Stimulated activated CD4-positive, alpha-beta T cell treated with anti-CD3 and anti-CD28 coated beads, TNF-alpha, amount 100 ng/mL, for 48 hours (primary cell): ENCODE measurements around the gene ATP13A1.
A peak's percentile ranks its signal among the peaks of the same experiment; 100 is the strongest.

ENCODE experiments used
- DNase-seq, 3 donors: peaks; one replicate each; pipeline ENCODE4 v3.0.0-alpha.2; 2020; ENCODE audit warnings: low read depth in 3 of 3

ATP13A1 gene

DNA sequence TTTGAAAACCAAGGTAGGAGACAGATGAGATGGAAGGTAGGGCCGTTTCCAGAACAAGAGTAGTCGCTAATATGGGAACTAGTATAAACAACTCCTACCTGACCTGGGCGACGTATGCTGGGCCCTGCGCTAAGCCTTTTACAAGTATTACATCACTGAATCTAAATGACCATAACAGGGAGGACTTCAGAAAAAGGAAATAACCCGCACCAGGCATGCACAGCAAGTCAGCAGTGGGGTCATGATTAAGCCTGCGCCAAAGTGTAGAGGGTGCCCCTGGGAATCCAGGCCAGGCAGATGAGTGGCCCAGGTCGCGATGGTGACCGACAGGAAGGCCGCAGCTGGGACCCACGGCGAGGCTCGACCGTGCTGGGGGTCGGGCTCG is 613 bp downstream of the ATP13A1 start:
- no peak for DNase-seq

DNA sequence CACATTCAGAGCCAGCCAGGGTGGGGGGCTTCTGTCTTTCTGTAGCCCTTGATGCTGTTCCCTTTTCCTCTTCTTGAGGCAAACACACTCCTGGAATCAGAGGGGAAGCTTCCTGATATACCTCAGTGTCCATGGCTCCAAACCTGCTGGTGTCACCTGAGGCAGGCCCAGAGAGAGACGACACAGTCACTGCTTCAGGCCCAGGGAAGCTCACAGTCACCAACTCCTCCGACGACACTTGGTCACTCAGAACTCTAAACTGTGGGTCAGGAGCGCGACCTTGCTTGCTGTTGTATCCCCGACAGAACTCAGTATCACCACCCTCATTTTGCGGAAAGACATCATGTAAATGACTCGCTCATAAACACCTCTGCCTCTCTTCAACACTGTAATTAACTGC is 1.1 kb downstream of the ATP13A1 start:
- no peak for DNase-seq

DNA sequence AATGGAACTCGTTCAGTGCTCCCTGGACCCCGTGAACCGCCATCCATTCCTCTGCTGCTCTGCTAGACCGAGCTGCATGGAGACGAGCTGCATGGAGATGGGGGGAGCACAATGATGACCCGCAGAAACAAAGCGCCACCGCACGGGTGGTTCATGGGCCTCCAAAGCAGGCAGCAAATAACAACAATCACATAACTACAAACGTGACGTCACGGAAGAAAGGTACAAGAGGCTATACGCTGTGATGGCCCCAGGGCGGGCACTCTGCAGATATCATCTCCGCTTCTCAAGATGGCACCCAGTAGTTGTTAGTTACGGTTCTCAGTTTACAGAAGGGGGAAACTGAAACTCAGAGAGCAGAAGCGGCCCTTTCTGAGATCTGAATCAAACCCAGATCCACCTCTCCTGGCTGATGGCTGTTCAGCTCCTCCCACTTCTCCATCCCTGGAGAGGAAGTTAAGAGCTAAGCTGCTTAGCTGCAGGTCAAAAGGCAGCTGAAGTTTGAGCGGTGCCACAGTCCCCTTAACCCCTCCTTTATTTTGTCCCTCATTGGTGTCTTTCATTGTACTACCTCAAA is 1.7 kb downstream of the ATP13A1 start:
- DNase-seq: peak in 2 of 3 donors; percentile 20 to 32

DNA sequence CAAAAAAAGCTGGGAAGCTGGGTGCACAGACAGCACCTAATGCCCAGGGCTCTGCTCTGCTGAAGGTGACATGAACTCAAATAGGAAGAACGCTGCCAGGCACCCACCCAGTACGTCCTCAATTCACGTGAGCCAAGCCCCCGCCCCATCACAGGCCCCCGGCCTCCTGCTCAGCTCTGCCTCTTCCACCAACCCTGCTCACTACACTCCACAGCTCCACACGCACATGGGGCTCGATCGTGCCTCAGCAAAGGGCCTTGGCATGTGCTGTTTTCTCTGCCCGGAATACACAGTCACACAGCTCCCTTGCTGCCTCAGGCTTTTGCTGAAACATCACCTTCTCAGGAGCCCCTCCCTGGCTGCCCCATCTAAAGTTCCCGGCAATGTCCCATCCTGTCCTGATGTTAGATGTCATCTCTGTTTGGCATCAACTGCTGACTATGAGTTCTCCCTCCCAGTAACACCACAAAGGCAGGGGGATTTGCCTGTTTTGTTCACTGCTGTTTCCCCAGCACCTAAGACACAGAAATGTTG is 2.3 kb downstream of the ATP13A1 start:
- no peak for DNase-seq

DNA sequence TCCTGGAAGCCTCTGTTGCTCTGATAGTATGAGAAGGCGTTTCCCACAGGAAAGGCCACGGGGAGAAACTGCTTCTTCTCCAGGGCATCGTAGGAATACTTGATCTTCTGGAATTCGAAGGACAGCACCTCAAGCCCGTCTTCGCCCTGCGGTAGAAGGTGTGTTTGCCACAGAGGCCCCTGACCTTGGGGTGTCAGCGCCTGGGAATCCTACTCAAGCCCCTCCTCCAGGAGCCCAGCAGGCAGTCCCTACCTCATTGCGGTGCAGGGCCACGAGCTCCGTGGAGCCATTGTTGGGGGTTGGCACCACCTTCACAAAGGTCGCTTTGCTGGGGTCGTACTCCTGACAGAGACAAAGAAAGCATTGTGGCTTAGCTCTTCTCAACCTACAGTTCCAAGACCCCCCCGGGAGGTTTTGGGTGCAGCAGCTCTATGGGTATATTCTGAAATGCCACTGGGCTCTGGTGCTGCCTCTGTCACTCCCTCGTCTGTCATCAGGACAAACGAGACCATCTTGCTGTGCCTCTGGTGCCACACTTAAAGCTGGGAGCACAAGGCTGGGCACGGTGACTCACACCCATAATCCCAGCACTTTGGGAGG is 3.7 kb downstream of the ATP13A1 start:
- DNase-seq: no peak

DNA sequence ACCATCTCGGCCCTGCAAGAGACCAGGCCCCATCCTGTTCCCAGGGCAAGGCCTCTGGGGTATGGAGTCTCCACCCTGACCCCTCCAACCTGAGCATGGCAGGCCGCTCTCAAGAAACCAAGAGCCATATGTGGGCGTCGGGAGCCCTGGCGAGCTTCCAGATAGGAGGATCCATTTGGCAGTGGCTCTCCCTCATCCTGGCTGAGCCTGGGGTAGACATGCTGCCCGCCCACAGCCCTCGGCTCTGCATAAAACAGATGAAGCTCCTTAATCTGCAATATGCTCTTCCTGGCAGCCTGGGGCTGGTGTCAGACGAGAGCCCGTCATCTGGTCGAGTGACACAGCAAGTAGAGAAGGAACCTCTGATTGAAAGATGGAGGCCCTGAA is 6.1 kb downstream of the ATP13A1 start:
- DNase-seq: no peak

DNA sequence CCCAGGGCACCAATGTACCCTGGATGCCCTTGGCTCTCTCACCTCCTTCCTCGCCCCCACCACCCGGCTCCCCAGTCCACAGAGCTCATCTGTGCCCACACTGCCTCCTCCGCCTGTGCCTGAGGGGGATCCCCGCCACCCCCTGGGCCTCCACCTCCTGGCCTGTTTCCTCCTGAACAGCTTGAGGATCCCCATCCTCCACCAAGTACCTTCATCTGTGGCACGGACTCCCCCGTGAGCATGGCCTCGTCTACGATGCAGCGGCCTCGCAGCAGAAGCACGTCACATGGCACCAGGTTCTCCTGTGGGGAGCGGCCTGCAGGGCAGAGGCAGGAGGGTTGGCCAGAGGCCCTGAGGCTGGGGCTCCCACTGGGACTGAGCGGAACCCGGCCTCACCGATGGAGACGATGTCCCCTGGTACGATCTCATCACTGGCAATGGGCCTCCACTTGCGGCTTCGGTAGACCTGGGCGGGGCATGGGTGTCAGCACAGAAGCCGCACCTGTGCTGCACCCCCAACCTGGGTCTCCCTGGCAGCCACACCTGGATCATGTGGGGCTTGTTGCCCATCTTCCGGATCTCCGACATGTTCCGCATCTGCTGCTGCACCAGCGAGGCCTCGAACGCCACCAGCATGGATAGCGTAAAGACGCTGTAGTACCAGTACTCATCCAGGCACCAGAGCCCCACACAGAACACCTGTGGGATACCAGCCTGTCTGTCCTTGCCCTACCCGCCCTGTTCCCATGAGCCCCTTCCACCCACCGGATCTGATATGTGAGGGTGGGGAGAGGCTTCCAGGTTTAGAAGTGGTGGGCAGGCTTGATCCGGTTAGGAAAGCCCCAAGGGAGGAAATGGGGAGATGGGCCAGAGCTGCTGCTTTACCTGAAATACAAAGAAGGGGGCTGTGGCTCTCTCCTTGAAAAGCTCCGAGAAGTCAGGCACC is 6.8 kb downstream of the ATP13A1 start:
- no peak for DNase-seq

DNA sequence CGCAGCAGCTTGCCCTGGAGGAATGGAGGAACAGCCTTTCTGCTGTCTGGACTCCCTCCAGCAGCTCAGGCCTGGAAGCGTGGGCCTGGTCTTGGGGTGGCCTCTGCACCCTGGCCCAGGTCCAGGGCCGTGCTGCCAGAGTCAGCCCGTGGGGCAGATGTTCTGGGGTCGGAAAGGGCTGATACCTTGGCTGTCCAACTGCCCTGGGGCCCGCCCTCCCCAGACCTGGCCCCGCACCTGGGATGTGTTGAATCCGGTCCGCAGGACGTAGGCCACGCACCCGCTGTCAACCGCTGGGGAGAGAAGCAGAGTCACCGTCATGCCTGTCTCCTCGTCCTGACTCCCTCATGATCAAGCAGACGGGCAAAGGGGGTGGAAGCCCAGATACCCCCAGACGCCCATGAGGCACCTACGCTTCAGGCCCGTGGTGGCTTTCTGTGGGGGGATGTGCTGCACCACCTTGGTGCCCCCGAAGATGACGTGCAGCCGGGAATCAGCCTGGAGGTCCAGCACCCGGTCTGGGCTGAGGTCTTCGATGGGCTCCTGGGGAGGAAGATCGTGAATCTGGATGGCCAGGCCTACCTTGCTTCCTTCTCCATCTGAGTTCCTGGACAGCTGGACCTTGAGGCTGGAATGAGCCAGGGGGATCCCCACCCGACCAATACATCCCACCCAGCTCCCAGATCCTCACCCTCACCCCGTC is 7.7 kb downstream of the ATP13A1 start:
- no peak for DNase-seq

DNA sequence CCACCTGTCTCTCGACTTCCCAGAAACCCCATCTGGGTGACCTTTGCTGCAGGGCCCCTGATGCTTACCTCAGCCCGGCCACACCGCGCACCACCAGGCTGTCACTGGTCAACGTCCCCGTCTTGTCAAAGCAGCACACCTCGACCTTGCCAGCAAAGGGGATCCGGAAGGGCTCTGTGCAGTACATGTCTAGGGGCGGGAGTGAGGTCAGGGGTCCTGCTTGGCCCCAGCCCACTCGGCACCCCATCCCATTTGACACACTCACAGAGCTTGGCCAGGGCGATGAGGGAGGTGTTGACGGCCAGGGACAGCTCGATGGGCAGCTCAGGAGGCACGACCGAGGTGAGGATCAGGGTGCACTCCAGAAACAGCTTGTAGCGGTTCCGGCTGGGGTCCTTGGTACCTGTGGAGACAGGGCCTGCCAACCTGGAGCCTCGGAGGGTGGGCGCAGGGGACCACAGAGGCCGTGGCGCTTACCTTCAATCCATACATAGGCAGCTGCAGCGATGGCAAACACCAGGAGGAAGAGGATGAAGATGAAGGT is 8.4 kb downstream of the ATP13A1 start:
- no peak for DNase-seq

DNA sequence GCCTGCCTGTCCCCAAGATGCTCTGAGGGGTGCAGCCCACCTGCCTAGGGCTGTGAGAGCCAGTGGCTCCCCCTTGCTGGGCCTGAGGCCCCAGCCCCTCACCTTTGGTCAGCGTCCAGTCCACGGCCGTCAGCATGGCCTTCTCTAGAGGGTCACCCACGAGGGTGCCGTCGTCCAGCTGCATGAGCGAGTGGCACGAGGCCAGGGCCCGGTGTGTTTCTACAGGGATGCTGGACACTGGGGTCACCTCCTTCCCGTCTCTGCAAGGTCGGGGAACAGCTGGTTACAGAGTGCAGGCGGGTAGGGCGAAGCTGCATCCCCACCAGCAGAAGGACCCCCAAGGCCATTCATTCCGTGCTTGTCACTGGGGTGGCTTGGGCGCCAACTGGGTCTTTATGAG is 9.0 kb downstream of the ATP13A1 start:
- DNase-seq: no peak

DNA sequence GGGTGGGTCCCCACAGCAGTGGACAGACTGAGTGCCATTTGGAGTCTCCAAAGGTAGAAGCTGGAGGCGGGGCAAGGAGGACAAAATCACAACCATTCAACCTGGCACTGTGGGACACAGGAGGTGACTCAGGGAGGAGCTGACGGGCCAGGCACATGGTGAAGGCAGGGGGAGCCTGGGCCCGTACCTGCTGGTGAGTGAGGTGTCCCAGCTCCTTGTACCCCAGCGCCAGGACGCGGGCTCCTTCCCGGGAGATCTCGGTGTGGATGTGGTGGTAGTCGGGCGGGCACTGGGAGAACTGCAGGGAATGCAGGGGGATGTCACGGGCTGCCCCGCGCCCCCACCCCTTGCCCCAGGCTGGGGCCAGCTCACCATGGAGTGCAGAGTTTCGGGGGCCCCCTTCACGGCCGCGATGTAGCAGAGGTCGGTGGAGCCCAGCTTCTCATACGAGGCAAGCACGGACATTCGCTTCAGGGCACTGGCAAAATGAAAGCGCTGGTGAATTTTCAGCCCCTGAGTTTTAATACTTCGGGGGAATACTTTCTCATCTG is 9.8 kb downstream of the ATP13A1 start:
- no peak for DNase-seq

DNA sequence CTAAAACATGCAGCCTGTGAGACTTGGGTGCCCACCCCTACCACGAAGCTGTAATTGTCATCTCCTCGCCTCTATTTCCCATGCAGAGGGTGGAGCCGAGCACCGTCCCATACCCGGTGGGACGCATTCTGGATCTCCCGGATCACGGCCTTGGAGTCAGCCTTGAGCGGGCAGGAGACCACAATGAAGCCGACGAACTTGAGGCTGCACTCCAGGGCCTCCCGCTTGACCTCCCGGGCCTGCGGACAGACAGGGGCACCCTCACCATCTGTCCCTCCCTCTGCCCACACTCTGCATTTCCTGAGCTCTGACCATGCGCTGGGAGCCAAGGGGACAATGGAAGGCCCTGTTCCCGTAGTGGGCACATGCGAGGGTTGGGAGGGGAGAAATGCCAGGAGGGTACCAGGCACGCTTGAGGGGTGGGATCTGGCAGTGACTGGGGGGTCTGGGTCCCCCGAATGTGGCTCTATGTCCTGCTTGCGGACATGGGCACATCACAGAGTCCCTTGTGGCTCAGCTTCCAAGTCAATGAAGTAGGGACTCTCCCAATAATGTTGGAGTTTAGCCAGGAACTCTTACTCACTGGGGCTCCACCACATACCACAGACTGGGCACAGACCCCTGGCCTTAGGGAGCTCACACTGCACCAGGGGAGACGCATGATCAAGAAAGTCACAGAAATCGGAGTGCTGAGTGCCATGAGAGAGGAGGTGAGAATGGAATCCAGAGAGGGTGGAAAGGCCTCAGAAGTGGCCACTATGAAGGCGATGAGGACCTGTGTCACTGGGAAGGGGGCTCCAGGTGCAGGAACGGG is 10.8 kb downstream of the ATP13A1 start:
- no peak for DNase-seq

DNA sequence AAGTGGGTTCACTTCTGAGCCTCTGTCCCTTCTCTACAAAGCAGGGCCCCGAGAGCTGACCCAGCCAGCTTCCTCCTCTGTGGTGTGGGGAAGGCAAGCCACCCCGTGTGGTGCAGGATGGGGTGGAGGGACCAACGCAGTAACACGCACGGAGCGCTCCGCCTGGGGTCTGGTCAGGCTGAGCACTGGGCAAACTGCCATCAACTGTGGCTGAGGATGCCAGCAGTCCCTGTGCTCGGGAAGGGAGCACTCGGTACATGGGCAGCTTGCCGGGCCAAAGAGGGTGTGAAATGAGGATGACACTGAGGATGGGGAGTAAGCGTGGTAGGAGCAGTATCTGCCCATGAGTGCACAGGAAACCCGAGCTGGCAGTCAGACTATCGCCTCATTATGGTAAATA is 12.4 kb downstream of the ATP13A1 start:
- DNase-seq: no peak

DNA sequence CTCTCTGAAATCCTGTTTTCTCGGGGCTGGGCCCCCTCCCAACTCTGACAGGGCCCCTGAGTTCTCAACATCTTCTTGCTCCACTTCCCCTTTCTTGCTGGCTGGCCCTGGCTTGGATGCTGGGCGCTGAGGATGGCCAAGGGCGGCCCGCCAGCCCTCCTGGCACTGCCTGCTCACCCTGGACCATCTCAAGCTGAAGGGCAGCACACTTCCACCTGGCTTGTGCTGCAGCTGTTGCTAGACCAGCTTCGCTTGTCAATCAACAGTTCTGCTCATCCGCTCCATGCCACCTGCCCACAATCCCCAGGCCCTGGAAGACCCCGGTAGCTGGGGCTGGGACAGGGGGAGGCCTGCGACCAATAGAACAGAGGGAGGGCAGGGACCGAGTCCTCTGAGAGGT is 13.1 kb downstream of the ATP13A1 start:
- DNase-seq: no peak

DNA sequence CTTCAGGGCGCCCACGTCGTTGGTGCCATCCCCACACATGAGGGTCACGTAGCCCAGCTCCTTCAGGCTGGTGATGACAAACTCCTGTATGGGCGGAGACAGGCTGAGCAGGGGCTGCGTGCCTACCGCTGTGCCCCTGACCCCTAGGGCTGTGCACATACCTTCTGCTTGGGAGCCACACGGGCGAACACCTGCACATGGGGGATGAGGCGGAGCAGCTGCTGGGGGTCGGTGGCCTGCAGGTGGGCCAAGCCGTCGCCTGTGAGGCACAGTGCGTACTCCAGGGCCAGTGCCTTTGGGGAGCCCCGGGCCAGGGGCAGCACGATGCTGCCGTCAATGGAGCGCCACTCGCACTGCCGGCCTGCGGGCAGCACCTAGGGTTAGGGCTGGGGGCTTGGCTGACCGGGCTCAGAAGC is 13.9 kb downstream of the ATP13A1 start:
- DNase-seq: no peak

DNA sequence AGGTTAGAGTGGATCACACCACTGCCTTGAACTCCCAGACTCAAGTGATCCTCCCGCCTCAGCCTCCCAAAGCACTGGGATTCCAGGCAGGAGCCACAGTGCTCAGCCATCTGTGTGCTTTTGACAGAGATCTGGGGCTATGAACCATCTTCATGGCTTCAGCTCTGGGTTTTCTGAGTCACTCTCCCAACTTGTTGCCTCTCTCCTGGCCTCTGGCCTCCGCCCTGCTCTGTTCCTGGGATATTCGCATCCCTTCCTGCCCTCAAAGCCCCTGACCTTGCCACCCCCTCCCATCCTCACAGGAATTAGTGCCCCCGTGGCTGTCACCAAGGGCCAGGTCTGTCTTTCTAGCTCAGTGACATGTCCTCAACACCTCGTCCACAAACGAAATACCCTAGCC is 14.3 kb downstream of the ATP13A1 start:
- DNase-seq: no peak

DNA sequence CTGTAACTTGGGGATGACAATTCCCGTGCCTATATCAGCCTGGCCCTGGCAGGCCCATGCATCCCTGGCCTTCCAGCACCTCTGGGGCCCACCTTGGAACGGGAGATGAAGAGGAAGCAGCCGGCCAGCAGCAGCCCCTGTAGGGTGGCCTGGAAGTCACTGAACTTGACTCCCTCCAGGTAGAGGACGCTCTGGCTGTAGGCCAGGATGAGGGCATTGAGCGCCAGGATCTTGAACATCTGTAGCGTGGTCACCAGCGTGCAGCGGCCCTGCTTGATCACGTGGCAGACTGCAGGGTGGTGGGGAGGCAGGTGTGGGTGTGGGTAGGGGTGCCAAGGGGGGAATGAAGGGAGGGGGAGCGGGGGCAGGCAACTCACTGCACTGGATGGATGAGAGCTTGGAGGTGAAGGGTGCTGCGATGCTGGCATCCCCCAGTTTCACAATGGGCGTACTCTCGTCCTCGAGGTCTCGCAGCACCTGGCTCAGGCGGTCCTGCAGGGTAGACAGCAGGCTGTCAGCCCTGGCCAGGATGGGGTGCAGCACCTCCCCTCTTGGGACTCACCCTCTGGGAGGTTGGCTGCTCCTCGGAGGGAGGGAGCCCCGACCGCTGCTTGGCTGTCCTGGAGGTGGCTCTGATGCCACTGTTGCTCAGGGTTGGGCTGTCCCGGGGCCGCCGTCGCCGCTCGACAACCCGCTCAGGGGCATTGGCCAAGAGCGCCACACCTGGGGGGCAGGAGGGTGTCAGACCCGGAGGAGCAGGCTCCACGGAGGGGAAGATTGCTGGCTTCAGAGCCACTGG is 16.2 kb downstream of the ATP13A1 start:
- DNase-seq: no peak

DNA sequence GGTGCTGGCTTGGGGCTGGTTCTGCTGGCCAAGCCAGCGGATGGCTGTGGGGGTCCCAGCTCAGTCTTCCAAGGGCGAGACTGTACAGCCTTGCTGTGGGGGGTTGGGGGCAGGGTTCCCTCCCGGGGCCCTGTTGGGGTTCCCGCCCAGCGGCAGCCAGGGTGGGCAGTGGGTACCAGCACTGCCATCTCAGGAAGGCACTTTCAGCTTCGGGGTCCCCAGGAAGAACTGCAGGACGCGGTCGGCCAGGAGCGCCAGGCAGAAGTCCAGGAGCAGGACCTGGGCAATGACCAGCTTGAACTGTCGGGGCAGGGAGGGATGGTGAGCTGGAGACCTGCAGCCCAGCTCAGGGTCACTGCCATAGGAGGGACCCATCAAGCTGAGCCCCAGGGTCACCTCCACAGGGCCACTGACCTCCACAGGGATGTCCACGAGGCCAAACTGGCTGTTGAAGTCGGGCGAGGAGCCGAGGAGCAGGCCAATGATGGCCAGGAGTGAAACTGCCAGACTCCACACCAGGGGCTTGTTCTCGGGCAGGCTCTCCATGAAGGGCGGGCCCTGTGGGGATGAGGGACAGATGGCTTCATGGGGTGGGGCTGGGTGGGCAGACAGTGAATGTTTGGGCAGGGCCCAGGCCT is 18.1 kb downstream of the ATP13A1 start:
- DNase-seq: no peak

DNA sequence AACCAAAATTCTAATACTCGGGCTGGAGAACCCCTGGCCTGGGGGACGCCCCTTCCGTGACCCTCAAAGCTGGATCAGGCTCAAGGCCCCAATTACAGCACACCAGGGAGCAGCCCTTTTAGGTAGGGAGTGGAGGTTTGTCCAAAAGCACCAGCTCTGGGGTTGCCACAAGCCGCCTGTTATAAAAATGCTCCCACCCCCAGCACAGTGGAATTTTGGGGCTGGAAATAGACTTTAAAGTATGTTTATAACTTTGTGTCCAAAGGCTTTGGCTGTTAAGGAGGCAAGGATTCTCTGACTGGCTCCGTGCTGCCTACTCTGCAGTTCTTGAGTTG is 19.5 kb downstream of the ATP13A1 start:
- DNase-seq: no peak
